ENCODE measurements around the gene NPY5R.

Gene NPY5R

DNA sequence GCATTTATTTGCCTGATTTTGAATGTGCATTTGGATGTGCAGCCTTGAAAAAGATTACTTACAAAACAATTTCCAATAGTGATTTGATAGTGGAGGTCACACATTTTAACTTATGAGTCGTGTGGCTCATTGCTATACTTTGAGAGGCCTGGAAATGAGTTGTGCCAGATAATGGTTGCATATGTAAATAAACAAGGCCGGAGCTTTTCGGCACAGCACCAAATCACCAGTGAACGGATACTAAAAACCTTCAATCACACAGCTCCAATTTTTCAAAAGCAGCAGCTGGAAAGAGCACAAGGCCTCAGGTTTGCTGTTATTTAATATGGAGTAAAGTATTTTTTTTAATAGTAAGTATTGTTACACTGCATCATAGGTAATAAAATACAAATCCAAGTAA, 57.2 kb downstream of the NPY5R start:
- no peak overlapping the region for H3K27ac ChIP-seq (ENCODE audit: low read length)
- H3K4me2 ChIP-seq (ENCODE audit: low read depth, low read length) = no peak overlapping the region

More for the DNA sequence above, 57.2 kb downstream of the NPY5R start:
- no peaks in the 10 kb centered on the region for H3F3A ChIP-seq (ENCODE audit: insufficient read depth, low read length)
- H2AFZ ChIP-seq (ENCODE audit: low read length) = no peak overlapping the region
- no peaks in the 10 kb centered on the region; the same call in 1 of the 2 replicates for H3K9me2 ChIP-seq (replicated peaks; ENCODE audit: insufficient read depth, low read length)
- no peaks in the 10 kb centered on the region for H4K20me1 ChIP-seq (ENCODE audit: insufficient read depth, low read length)
- H3K4me1 ChIP-seq (ENCODE audit: low read length) = no peaks in the 10 kb centered on the region
- H3K9ac ChIP-seq (ENCODE audit: low read length) = no peak overlapping the region
- no peaks in the 10 kb centered on the region for H3K79me2 ChIP-seq (ENCODE audit: low read length)
- TF ChIP-seq EZH2phosphoT487 (IDR thresholded peaks at IDR 0.05; ENCODE audit: low read length) (no peak), EZH2 (optimal IDR thresholded peaks at IDR 0.05; ENCODE audit: low read depth, low read length) (no peak)
- TF ChIP-seq, protein P1, sequence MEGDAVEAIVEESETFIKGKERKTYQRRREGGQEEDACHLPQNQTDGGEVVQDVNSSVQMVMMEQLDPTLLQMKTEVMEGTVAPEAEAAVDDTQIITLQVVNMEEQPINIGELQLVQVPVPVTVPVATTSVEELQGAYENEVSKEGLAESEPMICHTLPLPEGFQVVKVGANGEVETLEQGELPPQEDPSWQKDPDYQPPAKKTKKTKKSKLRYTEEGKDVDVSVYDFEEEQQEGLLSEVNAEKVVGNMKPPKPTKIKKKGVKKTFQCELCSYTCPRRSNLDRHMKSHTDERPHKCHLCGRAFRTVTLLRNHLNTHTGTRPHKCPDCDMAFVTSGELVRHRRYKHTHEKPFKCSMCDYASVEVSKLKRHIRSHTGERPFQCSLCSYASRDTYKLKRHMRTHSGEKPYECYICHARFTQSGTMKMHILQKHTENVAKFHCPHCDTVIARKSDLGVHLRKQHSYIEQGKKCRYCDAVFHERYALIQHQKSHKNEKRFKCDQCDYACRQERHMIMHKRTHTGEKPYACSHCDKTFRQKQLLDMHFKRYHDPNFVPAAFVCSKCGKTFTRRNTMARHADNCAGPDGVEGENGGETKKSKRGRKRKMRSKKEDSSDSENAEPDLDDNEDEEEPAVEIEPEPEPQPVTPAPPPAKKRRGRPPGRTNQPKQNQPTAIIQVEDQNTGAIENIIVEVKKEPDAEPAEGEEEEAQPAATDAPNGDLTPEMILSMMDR (IDR thresholded peaks at IDR 0.05; ENCODE audit: low read length) = no peak
- no peak overlapping the region for H3K4me3 ChIP-seq (ENCODE audit: low read length)
- H3K27me3 ChIP-seq (replicated peaks; ENCODE audit: insufficient read depth, low read length) = no peaks in the 10 kb centered on the region
- H3K9me3 ChIP-seq (replicated peaks; ENCODE audit: insufficient read depth, low read length) = no peaks in the 10 kb centered on the region
- no peak for DNase-seq
- no peaks in the 10 kb centered on the region for H3K36me3 ChIP-seq (replicated peaks; ENCODE audit: insufficient read depth, low read length)
